Nephron (organoid): ENCODE data around the gene MEI4.

Experiments
- H3K27ac Mint-ChIP-seq, 3 experiments: 2 replicates each; pipeline ENCODE4 v1.8.0; 2020; ENCODE audit warnings: mixed read lengths in 3 of 3, mild to moderate bottlenecking in 2 of 3, moderate library complexity in 1 of 3
- H3K27me3 Mint-ChIP-seq: 2 replicates; pipeline ENCODE4 v1.8.0; 2021; ENCODE audit warnings: low read depth, mild to moderate bottlenecking, moderate library complexity, mixed read lengths
- H3K36me3 Mint-ChIP-seq: 2 replicates; pipeline ENCODE4 v1.8.0; 2020; ENCODE audit warnings: low read depth, mixed read lengths
- H3K4me1 Mint-ChIP-seq: 2 replicates; pipeline ENCODE4 v1.8.0; 2020; ENCODE audit warnings: mixed read lengths
- H3K4me3 Mint-ChIP-seq, 3 experiments: 2 replicates each; pipeline ENCODE4 v1.8.0; 2020; ENCODE audit warnings: mild to moderate bottlenecking in 3 of 3, mixed read lengths in 3 of 3, moderate library complexity in 2 of 3
- H3K9me3 Mint-ChIP-seq: 2 replicates; pipeline ENCODE4 v1.8.0; 2020; ENCODE audit warnings: mixed read lengths
- TF ChIP-seq, protein P1 (sequence below), 3 experiments: fragments of 200-600 bp; sonication (generic); IDR thresholded peaks; one replicate each; pipeline ENCODE4 v1.5.0; 2021; ENCODE audit warnings: antibody characterized with exemption in 3 of 3; ENCODE audit not compliant: unreplicated experiment in 3 of 3

The MEI4 gene

DNA sequence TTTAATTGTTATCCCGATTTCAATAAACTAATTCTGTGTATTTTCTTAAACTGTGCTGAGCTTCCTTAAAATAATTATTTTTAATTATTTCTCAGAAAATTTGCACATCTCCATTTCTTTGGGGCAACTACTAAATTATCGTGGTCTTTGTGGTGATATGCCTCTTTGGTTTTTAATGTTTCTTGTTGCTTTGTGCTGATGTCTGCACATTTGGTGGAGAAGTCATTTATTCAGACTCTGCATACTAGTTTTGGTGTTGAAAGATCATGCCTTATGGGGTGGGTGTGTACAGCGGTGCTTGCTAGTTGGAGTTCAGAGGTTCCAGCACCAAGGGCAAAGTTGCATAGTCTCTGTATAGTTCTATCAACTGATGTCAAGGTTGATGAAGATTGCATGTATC, 253.2 kb downstream of the MEI4 start:
- H3K4me1 Mint-ChIP-seq, result no peaks in the 10 kb centered on the region
- H3K36me3 Mint-ChIP-seq, result no peaks in the 10 kb centered on the region
- H3K4me3 Mint-ChIP-seq, result no peak overlapping the region
- TF ChIP-seq, protein P1, sequence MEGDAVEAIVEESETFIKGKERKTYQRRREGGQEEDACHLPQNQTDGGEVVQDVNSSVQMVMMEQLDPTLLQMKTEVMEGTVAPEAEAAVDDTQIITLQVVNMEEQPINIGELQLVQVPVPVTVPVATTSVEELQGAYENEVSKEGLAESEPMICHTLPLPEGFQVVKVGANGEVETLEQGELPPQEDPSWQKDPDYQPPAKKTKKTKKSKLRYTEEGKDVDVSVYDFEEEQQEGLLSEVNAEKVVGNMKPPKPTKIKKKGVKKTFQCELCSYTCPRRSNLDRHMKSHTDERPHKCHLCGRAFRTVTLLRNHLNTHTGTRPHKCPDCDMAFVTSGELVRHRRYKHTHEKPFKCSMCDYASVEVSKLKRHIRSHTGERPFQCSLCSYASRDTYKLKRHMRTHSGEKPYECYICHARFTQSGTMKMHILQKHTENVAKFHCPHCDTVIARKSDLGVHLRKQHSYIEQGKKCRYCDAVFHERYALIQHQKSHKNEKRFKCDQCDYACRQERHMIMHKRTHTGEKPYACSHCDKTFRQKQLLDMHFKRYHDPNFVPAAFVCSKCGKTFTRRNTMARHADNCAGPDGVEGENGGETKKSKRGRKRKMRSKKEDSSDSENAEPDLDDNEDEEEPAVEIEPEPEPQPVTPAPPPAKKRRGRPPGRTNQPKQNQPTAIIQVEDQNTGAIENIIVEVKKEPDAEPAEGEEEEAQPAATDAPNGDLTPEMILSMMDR (IDR thresholded peaks at IDR 0.05; ENCODE audit: unreplicated experiment in 3 of 3), result no peak
- no peak overlapping the region for H3K27ac Mint-ChIP-seq
- no peaks in the 10 kb centered on the region for H3K27me3 Mint-ChIP-seq
- H3K9me3 Mint-ChIP-seq, result peaks cover 26% of the 10 kb centered on the region

DNA sequence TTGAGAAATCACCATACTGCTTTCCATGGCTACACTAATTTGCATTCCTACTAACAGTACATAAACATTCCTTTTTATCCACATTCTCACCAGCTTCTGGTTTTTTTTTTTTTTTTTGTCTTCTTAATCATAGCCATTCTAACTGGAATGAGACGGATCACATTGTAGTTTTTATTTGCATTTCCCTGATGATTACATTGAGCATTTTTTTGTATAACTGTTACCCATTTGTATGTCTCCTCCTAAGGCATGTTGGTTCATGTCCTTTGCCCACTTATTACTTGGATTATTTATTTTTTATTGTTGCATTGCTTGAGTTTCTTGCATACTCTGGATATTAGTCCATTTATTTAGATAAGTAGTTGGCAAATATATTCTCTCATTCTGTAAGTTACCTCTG, 258.0 kb downstream of the MEI4 start:
- H3K36me3 Mint-ChIP-seq, result no peaks in the 10 kb centered on the region
- no peaks in the 10 kb centered on the region for H3K27me3 Mint-ChIP-seq
- TF ChIP-seq, protein P1 (IDR thresholded peaks at IDR 0.05; ENCODE audit: unreplicated experiment in 3 of 3), result no peak
- H3K9me3 Mint-ChIP-seq, result peaks cover 34% of the 10 kb centered on the region
- H3K4me1 Mint-ChIP-seq, result no peaks in the 10 kb centered on the region
- no peak overlapping the region for H3K27ac Mint-ChIP-seq
- H3K4me3 Mint-ChIP-seq, result no peak overlapping the region

DNA sequence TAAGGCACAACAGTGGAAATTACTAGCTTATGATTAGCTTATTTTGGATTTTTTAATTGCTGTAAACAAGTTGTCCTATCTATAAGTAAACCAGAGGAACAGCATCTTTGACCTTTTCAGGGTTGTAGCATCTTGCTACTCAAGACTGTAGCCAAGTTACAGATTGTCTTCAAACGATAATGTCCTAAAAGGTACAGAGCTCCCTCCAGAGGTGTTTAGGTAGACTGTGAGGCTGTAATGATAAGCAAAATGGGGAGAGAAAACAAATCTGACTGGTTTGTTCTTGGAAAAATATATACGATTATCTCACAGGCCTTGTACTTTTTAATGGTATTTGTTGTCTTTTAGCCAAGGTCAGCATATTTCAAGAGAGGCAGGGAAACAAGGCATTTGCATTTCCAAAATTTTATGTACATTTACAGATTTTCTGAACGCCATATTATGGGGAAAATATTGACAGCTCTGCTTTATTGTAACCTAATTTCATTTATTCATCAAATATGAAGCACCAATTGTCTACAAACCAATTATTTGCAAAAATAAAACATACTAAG, 273.4 kb downstream of the MEI4 start:
- Mint-ChIP-seq H3K27me3 (no peaks in the 10 kb centered on the region), H3K4me3 (no peak overlapping the region), H3K4me1 (no peaks in the 10 kb centered on the region), H3K9me3 (peaks cover under 1% of the 10 kb centered on the region), H3K27ac (no peak overlapping the region), H3K36me3 (no peaks in the 10 kb centered on the region)
- TF ChIP-seq, protein P1 (IDR thresholded peaks at IDR 0.05; ENCODE audit: unreplicated experiment in 3 of 3), result no peak

DNA sequence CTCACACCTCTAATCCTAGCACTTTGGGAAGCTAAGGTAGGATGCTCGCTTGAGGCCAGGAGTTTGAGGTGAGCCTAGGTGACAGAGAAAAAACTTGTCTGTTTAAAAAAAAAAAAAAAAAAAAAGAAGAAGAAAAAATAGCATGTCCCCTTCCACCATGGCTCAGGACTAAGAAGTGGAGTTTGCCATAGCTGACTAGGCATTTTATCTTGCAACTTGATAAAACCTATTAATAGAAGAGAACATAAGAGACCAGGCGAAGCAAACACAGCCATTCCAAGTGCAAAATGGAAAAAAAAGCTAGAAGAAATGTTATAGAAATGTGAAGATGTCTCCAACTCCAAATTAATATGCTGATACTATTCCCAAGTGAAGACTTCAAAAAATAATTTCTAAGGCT, 277.5 kb downstream of the MEI4 start:
- no peaks in the 10 kb centered on the region for H3K27me3 Mint-ChIP-seq
- H3K4me3 Mint-ChIP-seq, result no peak overlapping the region
- H3K9me3 Mint-ChIP-seq, result no peaks in the 10 kb centered on the region
- H3K36me3 Mint-ChIP-seq, result no peaks in the 10 kb centered on the region
- H3K4me1 Mint-ChIP-seq, result no peaks in the 10 kb centered on the region
- no peak overlapping the region for H3K27ac Mint-ChIP-seq
- TF ChIP-seq, protein P1 (IDR thresholded peaks at IDR 0.05; ENCODE audit: unreplicated experiment in 3 of 3), result no peak

DNA sequence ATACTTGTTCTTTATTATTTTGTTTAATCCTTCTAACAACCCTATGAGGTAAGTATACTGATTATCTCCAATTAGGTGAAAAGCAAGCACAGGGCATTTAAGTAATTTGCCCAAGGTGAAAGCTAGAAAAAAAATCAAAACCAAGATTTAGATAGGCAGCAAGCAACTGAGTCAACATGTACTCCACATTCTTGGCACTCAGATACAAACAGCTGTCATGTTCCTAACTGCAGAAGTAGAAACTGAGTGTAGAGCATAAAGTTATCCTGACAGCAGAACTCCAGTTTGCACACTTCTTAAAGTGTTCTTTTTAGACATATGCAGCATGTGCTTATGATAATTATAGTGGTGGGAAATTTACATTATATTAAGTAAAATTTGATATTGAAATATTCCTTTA, 278.1 kb downstream of the MEI4 start:
- TF ChIP-seq, protein P1 (IDR thresholded peaks at IDR 0.05; ENCODE audit: unreplicated experiment in 3 of 3), result no peak
- Mint-ChIP-seq H3K9me3 (no peaks in the 10 kb centered on the region), H3K36me3 (no peaks in the 10 kb centered on the region), H3K4me3 (no peak overlapping the region), H3K27ac (no peak overlapping the region), H3K4me1 (no peaks in the 10 kb centered on the region), H3K27me3 (no peaks in the 10 kb centered on the region)

DNA sequence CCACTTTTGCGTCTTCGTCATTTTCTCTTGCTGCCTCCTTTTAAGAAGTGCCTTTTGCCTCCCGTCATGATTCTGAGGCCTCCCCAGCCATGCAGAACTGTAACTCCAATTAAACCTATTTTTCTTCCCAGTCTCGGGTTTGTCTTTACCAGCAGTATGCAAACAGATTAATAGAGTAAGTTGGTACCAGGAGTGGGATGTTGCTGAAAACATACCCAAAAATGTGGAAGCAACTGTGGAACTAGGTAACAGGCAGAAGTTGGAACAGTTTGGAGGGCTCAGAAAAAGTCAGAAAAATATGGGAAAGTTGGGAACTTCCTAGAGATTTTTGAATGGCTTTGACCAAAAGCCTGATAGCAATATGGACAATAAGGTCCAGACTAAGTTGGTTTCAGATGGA, 309.2 kb downstream of the MEI4 start:
- no peaks in the 10 kb centered on the region for H3K36me3 Mint-ChIP-seq
- peaks cover 8% of the 10 kb centered on the region for H3K9me3 Mint-ChIP-seq
- no peak overlapping the region for H3K4me3 Mint-ChIP-seq
- H3K4me1 Mint-ChIP-seq, result no peaks in the 10 kb centered on the region
- no peaks in the 10 kb centered on the region for H3K27me3 Mint-ChIP-seq
- TF ChIP-seq, protein P1 (IDR thresholded peaks at IDR 0.05; ENCODE audit: unreplicated experiment in 3 of 3), result no peak
- no peak overlapping the region for H3K27ac Mint-ChIP-seq
